Activated naive CD8-positive, alpha-beta T cell treated with anti-CD3 and anti-CD28 coated beads, Interleukin-2, amount 50 U/mL, for 24 hours (primary cell): ENCODE measurements around the gene EXOC4.

Experiments
- ATAC-seq: fragments of 150-1000 bp; cut with Tn5 transposase; one replicate; pipeline ENCODE4 v1.10.0; 2021
- DNase-seq: peaks from one replicate; pipeline ENCODE4 v3.0.0; 2021
- H3K27ac Mint-ChIP-seq: one replicate; pipeline ENCODE4 v1.8.0; 2021; ENCODE audit warnings: mild to moderate bottlenecking, mixed read lengths
- H3K27me3 Mint-ChIP-seq: one replicate; pipeline ENCODE4 v1.8.0; 2021; ENCODE audit warnings: mixed read lengths
- H3K36me3 Mint-ChIP-seq: one replicate; pipeline ENCODE4 v1.8.0; 2021; ENCODE audit warnings: low read depth, mixed read lengths
- H3K4me1 Mint-ChIP-seq: one replicate; pipeline ENCODE4 v1.8.0; 2021; ENCODE audit warnings: mixed read lengths
- H3K4me3 Mint-ChIP-seq: one replicate; pipeline ENCODE4 v1.8.0; 2021; ENCODE audit warnings: mild to moderate bottlenecking, moderate library complexity, mixed read lengths
- H3K9me3 Mint-ChIP-seq: one replicate; pipeline ENCODE4 v1.8.0; 2021; ENCODE audit warnings: mixed read lengths

Gene EXOC4

DNA sequence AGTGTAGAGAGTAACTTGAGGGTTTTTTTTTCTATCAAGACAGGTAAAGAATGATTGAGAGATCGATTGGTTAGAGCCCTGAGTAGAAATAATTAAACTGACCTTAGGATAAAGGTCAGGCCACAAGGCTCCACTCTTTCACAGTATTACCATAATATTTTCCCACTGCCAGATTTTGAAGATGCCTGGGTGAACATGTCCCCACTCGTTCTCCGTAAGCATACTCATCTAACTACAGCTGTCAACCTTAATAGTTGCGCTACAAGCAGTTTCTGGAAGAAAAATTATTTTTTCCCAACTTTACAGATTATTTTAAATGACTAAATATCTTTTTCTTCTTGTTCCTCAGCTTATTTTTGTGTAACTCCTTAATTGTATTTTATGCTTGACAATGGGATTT lies 671.1 kb downstream of the EXOC4 start:
- no peaks in the 10 kb centered on the region for H3K4me1 Mint-ChIP-seq
- no peak overlapping the region for H3K4me3 Mint-ChIP-seq
- peaks cover 37% of the 10 kb centered on the region for H3K36me3 Mint-ChIP-seq
- DNase-seq: no peak
- H3K27ac Mint-ChIP-seq: no peak overlapping the region
- no peaks in the 10 kb centered on the region for H3K27me3 Mint-ChIP-seq
- ATAC-seq: no peak
- H3K9me3 Mint-ChIP-seq: peaks cover 25% of the 10 kb centered on the region

DNA sequence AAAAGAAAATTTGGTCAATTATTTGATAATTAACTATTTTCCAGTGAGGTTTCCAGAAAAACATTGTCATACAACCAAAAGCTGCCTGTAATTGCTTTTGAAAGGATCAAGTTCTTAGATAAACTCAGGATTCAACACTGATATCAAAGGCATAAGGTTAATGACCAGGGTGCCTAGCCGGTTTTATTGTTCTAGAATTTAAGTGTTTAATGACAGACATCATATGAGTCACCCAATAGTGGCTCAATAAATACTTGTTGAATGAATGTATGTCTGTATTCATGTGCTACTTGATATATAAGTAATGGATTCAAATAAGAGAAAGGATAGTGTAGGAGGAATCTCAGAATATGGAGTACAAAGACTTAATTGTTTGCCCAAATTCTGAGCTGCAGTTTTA lies 678.2 kb downstream of the EXOC4 start:
- DNase-seq (no peak), ATAC-seq (no peak)
- Mint-ChIP-seq H3K4me3 (no peak overlapping the region), H3K36me3 (no peaks in the 10 kb centered on the region), H3K27me3 (no peaks in the 10 kb centered on the region), H3K27ac (no peak overlapping the region), H3K9me3 (no peaks in the 10 kb centered on the region), H3K4me1 (no peaks in the 10 kb centered on the region)

DNA sequence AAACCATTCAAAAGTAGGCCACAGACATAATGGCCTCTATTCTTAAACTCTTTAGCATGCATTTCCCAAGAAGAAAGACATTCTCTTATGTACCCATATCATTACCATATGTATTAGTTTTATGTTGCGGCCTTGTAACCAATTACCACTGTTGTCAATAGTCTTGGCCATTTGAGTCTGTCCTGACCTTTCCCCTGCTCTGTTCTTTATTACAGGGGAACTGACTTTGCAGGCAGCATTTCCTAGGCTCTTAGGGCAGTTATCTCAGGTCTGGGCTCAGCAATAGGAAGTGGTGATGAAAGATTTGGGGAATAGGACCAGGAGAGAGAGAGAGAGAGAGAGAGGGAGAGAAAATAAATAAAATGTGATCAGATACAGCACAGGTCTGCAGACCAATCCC lies 679.7 kb downstream of the EXOC4 start:
- DNase-seq (no peak), ATAC-seq (no peak)
- H3K4me3 Mint-ChIP-seq: no peak overlapping the region
- no peaks in the 10 kb centered on the region for H3K27me3 Mint-ChIP-seq
- H3K36me3 Mint-ChIP-seq: peaks cover under 1% of the 10 kb centered on the region
- H3K4me1 Mint-ChIP-seq: no peaks in the 10 kb centered on the region
- H3K9me3 Mint-ChIP-seq: no peaks in the 10 kb centered on the region
- H3K27ac Mint-ChIP-seq: no peak overlapping the region

DNA sequence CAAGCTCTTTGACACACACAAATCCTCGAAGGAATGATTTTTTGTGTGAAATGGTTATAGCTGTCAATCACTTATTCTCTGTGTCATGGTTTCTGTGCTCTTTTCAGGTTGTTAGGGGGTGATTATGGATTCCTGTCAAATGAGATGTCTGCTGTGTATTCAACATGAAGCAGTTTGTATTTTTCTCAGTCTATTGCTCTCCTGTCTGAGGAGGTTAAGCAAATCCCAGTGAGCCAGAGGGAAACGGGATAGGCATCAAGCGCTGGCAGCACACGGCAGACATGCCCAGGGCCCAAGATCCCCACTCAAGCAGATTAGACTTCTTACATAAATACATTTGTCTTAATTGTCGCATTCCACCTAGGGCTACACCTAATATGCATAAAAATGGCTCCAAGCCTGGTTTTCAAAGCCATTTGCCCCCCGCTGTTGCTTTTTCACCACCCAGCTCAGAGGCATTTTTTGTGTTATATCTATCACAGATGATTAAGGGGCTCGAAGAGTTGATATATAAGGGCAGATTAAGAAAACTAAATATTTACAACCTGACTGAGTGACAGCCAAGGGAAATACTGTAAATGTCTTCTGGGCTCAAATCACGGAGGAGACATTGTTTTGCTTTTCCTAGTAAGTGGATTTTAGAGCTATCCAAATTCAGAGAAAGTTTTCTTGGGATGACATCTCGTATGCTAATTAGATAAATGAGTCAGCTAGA lies 681.5 kb downstream of the EXOC4 start:
- Mint-ChIP-seq H3K27me3 (no peaks in the 10 kb centered on the region), H3K27ac (no peak overlapping the region), H3K4me3 (no peak overlapping the region), H3K9me3 (no peaks in the 10 kb centered on the region), H3K36me3 (peaks cover 11% of the 10 kb centered on the region), H3K4me1 (no peaks in the 10 kb centered on the region)
- DNase-seq (no peak), ATAC-seq (no peak)

DNA sequence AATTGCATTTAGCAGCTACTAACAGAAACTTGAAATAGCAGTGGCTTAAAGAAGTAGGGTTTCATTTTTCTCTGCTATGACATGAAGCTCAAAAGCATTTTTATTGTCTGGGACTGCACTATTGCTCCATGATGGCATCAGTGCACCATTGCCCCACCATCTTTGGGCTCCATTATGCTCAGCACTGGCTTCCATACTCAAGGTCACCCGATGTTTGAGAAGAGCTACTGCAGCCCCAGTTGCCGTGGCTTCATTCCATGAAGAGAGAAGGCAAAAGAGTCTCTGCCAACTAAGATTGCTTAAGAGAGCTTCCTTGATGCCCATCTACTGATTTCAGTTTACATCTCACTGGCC lies 682.1 kb downstream of the EXOC4 start:
- H3K27ac Mint-ChIP-seq: no peak overlapping the region
- H3K27me3 Mint-ChIP-seq: no peaks in the 10 kb centered on the region
- H3K4me1 Mint-ChIP-seq: no peaks in the 10 kb centered on the region
- peaks cover 11% of the 10 kb centered on the region for H3K36me3 Mint-ChIP-seq
- DNase-seq: no peak
- ATAC-seq: no peak
- no peak overlapping the region for H3K4me3 Mint-ChIP-seq
- no peaks in the 10 kb centered on the region for H3K9me3 Mint-ChIP-seq

DNA sequence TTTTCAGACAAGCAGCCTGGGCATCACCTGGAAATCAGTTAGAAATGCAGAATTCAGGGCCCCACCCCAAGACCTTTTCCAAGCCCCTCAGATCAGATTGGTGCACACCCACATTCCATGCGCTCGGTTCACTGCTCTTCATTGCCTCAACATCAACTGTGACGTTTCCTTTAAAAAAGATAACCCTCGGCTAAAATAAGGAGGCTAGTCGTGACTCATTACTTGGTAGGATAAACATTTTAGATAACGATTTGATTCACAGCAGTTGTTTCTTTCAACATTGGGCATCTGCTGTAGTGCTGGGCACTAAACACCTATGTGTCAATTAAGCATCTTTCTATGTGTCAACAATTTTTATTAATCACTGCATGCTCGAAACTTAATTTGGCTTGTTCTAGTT lies 683.2 kb downstream of the EXOC4 start:
- Mint-ChIP-seq H3K9me3 (no peaks in the 10 kb centered on the region), H3K27me3 (no peaks in the 10 kb centered on the region), H3K36me3 (peaks cover 11% of the 10 kb centered on the region), H3K4me3 (no peak overlapping the region), H3K4me1 (no peaks in the 10 kb centered on the region), H3K27ac (no peak overlapping the region)
- no peak for DNase-seq
- ATAC-seq: no peak

DNA sequence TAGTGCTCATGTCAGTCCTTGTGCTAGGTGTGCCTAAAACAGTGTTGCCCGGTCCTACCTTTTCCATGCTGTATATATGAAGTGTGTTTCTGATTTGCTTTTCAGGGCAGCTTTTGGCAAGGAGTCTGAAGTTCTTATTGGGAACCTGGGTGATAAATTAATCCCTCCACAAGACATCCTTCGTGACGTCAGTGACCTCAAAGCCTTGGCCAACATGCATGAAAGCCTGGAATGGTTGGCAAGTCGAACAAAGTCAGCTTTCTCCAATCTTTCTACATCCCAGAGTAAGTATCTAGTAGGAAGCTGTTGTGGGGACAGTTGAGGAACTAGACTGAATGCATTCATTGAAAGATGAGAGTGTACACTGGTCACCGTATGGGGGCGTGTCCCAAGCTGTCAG lies 684.9 kb downstream of the EXOC4 start:
- Mint-ChIP-seq H3K36me3 (peaks cover 14% of the 10 kb centered on the region), H3K4me3 (no peak overlapping the region), H3K4me1 (no peaks in the 10 kb centered on the region), H3K27me3 (no peaks in the 10 kb centered on the region), H3K9me3 (no peaks in the 10 kb centered on the region), H3K27ac (no peak overlapping the region)
- DNase-seq: no peak
- ATAC-seq: no peak

DNA sequence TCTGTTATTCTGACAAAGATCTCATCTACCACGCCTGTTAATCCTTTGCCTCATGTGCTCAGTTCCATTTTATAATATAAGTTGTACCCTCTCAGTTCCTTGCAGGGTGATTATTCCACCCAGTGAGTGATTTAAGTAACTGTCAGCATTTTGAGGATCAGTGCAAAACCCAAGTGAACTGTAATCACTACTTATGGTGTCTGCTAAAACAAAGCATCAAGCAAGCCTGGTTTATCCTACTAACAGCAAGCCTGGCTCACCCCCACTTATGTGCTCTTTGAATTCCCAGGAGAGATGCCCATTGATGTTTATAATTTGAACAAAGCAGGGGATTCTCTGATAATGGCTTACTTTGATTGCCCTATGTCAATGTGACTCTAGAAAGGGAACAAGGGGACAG lies 687.5 kb downstream of the EXOC4 start:
- Mint-ChIP-seq H3K4me3 (no peak overlapping the region), H3K36me3 (peaks cover 14% of the 10 kb centered on the region), H3K9me3 (no peaks in the 10 kb centered on the region), H3K4me1 (no peaks in the 10 kb centered on the region), H3K27ac (no peak overlapping the region), H3K27me3 (no peaks in the 10 kb centered on the region)
- DNase-seq: no peak
- no peak for ATAC-seq

DNA sequence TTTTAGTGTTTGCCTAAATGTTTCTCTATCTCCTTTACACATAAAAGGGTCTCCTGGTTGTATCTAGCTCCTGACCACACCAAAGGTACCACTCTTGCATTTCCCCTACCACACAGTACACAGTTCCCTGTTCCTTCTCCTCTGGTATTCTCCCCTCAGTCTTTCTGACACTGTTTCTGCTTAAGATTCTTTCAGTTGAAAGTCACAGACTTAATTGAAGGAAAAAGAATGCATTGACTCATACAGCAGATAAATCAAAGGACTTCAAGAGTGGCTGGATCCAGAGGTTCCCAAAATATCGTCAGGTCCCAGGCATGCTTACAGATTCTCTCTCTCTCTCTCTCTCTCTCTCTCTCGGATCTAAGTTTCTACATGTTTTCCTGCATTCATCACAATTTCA lies 688.6 kb downstream of the EXOC4 start:
- no peak for DNase-seq
- no peaks in the 10 kb centered on the region for H3K27me3 Mint-ChIP-seq
- H3K9me3 Mint-ChIP-seq: no peaks in the 10 kb centered on the region
- peaks cover 20% of the 10 kb centered on the region for H3K36me3 Mint-ChIP-seq
- H3K4me3 Mint-ChIP-seq: no peak overlapping the region
- H3K4me1 Mint-ChIP-seq: no peaks in the 10 kb centered on the region
- no peak for ATAC-seq
- H3K27ac Mint-ChIP-seq: no peak overlapping the region

DNA sequence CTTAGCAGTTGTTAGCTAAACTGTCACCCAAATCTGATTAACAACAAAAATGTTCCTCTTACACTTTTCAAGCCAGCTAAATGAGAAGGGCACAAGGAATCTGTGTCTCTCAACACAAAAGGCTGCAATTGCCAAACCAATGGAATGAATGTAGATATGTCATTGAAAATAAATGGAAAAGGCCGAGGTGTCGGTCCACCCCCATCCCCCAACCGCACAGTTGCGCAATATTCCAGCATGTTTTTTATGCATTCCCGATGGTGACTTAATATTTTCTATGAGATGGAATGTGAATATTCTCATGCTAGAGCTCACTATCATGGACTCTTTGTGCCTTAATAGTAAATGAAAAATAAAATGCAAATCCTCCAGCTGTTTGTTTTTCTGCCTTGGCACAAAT lies 692.6 kb downstream of the EXOC4 start:
- Mint-ChIP-seq H3K27me3 (no peaks in the 10 kb centered on the region), H3K4me1 (no peaks in the 10 kb centered on the region), H3K9me3 (no peaks in the 10 kb centered on the region), H3K36me3 (peaks cover 20% of the 10 kb centered on the region), H3K27ac (no peak overlapping the region), H3K4me3 (no peak overlapping the region)
- DNase-seq: no peak
- ATAC-seq: no peak

DNA sequence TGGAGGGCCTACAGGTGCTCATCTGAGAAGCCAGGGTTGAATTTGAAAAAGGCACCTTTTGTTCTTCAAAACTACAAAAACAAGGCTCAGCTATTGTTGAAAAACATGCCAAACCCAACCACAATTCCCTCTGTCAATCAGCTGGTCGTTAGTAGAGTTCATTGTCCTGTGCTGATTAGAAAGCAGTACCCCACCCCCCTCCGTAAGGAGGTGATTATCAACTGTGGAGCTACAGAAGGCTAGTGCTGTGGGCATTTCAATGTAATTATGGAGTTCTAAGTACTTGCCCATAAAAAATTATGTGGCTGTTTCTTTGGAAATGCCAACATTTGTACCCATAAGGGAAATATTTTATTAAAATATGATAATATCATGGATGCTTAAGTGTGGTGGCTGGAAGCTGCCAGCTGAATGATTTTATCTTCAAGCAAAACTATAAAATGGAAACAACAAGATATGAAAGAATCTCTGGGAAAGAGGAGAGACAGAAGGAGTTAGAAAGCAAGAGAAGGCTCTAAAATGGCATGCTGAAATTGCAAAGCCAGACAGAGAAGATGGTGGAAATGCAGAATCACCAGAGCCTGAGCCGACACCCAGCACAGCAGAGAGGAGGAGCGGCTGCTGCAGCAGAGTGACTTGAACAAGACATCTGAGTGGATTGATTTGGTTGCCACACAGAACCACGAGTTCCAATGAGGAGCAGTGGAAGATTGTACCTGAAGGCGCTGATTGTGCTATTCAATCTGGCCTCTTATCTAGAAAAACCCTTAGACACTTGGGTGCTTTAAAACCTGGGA lies 694.8 kb downstream of the EXOC4 start:
- Mint-ChIP-seq H3K4me3 (no peak overlapping the region), H3K4me1 (no peaks in the 10 kb centered on the region), H3K27ac (no peak overlapping the region), H3K36me3 (peaks cover 30% of the 10 kb centered on the region), H3K27me3 (no peaks in the 10 kb centered on the region), H3K9me3 (peaks cover 2% of the 10 kb centered on the region)
- no peak for ATAC-seq
- DNase-seq: no peak

DNA sequence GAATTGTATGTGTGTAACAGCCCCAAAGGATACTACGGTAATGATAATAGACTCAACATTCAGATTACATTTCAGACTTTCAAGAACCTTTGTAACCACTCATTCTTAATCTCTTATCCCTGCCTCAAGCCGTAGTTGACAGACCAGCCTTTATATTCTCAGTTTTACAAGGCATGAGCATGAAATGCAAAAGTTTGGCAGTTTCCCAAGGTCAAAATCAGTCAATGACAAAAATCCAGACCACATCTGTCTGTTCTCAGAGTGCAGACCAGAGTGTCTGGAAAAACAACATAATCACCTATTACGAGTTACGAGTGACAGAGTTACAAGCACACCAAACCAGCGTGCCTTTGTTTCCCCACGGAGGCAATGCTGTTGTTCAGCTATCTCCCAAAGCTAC lies 695.7 kb downstream of the EXOC4 start:
- Mint-ChIP-seq H3K27ac (no peak overlapping the region), H3K4me3 (no peak overlapping the region), H3K4me1 (no peaks in the 10 kb centered on the region), H3K9me3 (peaks cover 5% of the 10 kb centered on the region), H3K27me3 (no peaks in the 10 kb centered on the region), H3K36me3 (peaks cover 33% of the 10 kb centered on the region)
- ATAC-seq (no peak), DNase-seq (no peak)

DNA sequence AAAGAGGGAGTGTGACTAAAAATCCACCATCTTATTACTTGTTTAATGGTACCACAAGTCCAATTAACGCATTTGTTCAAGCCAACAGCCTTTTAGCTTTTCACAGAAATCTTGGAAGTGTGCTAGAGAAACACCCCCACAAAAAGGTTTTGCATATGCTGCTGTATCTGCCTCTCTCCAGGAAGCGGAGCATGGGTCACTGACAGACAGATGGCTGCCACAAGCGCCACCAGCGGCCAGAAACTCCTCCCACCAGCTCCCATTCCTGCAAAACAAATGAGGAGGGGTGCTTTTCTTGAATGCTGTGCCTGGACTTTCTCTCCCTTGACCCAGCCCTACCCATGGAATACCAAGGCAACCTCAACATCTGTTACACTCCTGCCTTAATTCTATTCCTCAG lies 698.0 kb downstream of the EXOC4 start:
- no peak for ATAC-seq
- no peak overlapping the region for H3K27ac Mint-ChIP-seq
- H3K4me1 Mint-ChIP-seq: no peaks in the 10 kb centered on the region
- DNase-seq: no peak
- peaks cover 34% of the 10 kb centered on the region for H3K36me3 Mint-ChIP-seq
- H3K4me3 Mint-ChIP-seq: no peak overlapping the region
- peaks cover 5% of the 10 kb centered on the region for H3K9me3 Mint-ChIP-seq
- H3K27me3 Mint-ChIP-seq: no peaks in the 10 kb centered on the region

DNA sequence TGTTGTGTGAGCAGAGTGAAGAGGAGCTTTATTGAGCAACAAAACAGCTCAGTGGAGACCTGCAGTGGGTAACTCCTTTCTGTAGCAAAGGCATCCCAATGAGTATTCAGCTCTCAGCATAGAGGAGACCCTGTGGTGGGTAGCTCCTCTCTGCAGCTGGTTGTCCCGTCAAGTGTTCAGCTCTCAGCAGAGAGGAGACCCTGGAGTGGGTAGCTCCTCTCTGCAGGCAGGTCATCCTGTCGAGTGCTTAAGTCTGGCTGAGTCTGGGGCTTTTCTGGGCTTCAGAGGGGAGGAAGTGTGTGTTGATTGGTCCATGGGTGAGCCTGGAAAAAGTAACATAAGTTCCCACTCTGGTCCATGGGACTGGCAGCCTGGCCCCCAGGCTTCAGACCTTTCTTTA lies 702.3 kb downstream of the EXOC4 start:
- H3K36me3 Mint-ChIP-seq: peaks cover 22% of the 10 kb centered on the region
- no peak overlapping the region for H3K4me3 Mint-ChIP-seq
- H3K27me3 Mint-ChIP-seq: no peaks in the 10 kb centered on the region
- peaks cover 5% of the 10 kb centered on the region for H3K9me3 Mint-ChIP-seq
- DNase-seq (no peak), ATAC-seq (no peak)
- peaks cover 3% of the 10 kb centered on the region for H3K4me1 Mint-ChIP-seq
- H3K27ac Mint-ChIP-seq: no peak overlapping the region

DNA sequence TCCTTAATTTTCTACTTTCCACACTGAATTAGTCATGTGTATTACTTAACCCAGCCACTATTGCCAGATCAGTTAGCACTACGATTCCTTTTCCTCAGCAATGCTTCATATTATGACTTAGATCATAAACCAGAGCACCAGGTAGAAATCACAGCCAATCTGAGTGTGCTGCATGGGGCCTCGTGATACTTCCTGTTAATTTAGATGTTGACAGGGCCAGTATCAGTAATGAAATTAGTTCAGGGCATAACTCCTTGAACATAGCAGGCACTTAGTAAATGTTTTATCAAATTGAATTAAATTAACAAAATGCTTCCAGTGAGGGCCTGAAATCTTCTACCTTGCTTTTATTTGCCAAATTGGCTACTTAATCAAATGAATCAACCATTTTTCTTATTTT lies 705.0 kb downstream of the EXOC4 start:
- H3K27ac Mint-ChIP-seq: no peak overlapping the region
- peaks cover 16% of the 10 kb centered on the region for H3K36me3 Mint-ChIP-seq
- H3K9me3 Mint-ChIP-seq: peaks cover 8% of the 10 kb centered on the region
- ATAC-seq (no peak), DNase-seq (no peak)
- no peaks in the 10 kb centered on the region for H3K27me3 Mint-ChIP-seq
- no peak overlapping the region for H3K4me3 Mint-ChIP-seq
- H3K4me1 Mint-ChIP-seq: peaks cover 14% of the 10 kb centered on the region
